ENCODE measurements around the gene SAMD4B.

SAMD4B gene

GRCh38 chr19:39397360-39398296 is 55.4 kb downstream of the SAMD4B start:
- no peak for DNase-seq (ENCODE audit: low read depth)

DNA sequence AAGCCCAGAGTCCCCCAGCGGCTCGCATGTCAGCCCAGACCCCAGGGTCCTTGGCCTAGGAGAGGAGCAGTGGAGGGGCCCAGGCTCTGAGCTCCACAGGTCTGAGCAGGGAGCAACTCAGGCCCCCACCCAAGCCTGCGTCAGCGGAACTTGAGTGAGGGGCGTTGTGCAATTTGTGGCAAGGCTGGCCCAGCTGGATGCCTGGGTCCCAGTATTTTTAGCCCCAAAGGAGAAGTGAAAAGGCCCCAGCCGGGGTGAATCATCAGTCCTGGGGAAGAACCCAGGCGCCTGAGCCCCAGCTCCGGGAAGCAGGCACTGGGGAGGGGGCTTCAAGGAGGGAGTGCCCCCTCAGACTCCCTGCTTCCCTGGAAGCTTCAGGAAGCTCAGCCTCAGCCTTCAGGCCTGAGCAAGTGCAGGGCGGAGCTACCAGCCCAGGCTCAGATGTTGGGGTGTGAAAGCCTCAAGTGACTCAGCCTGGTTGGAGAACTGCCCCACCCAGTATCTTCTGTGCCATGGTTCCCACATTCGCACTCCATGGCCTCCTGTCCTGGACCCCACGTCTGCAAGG is 56.2 kb downstream of the SAMD4B start:
- no peak for DNase-seq (ENCODE audit: low read depth)

- no peak for DNase-seq (ENCODE audit: low read depth)
Measured at GRCh38 chr19:39399668-39400050, 57.4 kb downstream of the SAMD4B start.

- no peak for DNase-seq (ENCODE audit: low read depth)
Measured at GRCh38 chr19:39400061-39400460, 57.8 kb downstream of the SAMD4B start.

DNA sequence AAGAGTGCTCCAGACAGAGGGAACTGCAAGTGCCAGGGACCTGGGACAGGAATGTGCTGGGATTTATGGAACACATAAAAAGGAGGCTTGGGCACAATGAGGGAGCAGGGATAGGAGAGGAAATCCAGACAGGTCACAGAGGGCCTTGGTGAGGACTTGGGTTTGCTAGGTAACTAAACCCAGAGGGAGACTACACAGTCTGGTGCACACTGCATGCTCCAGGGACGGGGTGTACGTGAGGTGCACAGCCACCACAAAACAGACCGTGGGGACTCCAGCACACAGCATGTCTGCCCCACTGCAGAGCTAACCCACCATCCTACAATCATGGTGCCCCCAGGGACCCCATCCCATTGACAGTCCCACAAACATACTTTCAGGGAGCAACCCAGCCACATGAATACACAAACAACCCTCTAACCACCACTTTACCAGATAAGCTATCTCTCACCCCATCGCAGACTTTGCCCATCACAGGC is 58.9 kb downstream of the SAMD4B start:
- DNase-seq (ENCODE audit: low read depth), result no peak

GRCh38 chr19:39401549-39402345 is 59.5 kb downstream of the SAMD4B start:
- DNase-seq (ENCODE audit: low read depth), result no peak

- no peak for DNase-seq (ENCODE audit: low read depth)
Measured at GRCh38 chr19:39402346-39403300, 60.4 kb downstream of the SAMD4B start.

GRCh38 chr19:39403331-39404312 is 61.4 kb downstream of the SAMD4B start:
- DNase-seq (ENCODE audit: low read depth), result peak; percentile 98

DNA sequence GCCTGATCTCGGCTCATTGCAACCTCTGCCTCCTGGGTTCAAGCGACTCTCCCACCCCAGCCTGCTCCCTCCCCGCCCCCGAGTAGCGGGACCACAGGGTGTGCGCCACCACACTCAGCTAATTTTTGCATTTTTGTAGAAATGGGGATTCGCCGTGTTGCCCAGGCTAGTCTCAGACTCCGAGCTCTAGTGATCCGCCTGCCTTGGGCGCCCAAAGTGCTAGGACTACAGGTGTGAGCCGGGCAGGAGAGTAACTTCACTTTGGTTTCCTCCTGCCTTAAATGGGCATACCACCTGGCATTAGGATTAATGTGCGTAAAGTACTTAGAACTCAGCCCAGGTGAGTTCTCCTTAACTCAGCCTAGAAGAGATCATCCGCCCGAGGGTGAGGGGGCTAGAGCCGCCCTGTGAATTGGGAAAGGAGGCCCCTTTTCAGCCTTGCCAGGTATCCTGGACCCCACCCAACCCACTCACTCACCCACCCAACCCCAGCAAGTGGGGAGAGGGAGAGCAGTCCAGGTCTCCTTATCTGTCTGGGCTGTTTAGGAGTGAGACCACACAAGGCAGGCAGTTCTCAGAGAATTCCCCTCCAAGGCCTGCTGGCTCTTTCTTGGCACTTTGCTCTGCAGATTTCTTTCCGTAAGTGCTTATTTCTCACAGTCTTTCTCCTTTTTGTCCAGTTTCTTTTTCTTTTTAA is 63.2 kb downstream of the SAMD4B start:
- DNase-seq (ENCODE audit: low read depth), result no peak

DNA sequence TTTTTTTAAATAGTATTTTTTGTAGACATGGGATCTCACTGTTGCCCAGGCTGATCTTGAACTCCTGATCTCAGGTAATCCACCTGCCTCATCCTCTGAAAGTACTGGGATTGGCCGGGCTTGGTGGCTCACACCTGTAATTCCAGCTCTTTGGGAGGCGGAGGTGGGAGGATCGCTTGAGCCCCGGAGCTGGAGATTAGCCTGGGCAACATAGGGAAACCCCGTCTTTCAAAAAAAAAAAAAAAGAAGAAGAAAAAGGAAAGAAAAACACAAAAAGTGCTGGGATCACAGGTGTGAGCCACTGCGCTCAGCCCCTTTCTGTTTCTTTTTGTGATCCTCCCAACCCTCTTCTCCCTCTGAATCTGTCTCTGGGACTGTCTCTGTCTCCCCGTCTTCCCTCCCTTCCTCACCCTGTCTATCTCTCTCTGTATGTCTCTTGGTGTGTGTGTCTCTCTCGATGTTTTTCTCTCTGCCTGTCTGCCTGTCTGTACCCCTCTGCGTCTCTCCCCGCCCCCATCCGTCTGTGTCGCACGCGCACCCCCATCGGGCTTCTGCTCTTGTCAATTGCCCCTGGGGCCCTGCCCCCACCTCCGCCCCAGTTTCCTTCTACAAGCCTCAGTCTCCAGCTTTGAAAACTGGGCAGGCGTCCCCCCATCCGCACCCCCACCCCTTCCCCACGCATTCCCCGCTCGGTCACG is 63.9 kb downstream of the SAMD4B start:
- no peak for DNase-seq (ENCODE audit: low read depth)

GRCh38 chr19:39406656-39407409 is 64.6 kb downstream of the SAMD4B start, which contains the start of gene ZFP36:
ZFP36 (plus strand) TSS chr19:39406847; CDS start chr19:39406905, 58 bp downstream.
- DNase-seq (ENCODE audit: low read depth), result no peak

DNA sequence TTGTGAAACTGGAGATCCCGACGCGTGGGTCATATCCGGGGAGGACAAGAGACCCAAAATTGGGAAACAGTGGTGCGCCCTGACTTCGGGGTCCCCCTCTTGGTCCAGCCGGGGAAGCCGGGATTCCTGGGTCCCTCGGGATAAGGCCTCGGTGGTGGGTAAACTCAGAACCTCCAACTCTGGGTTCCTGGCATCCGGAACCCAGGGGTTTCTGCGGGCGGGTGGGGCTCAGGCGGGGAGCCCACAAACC is 65.1 kb downstream of the SAMD4B start:
- no peak for DNase-seq (ENCODE audit: low read depth)

DNA sequence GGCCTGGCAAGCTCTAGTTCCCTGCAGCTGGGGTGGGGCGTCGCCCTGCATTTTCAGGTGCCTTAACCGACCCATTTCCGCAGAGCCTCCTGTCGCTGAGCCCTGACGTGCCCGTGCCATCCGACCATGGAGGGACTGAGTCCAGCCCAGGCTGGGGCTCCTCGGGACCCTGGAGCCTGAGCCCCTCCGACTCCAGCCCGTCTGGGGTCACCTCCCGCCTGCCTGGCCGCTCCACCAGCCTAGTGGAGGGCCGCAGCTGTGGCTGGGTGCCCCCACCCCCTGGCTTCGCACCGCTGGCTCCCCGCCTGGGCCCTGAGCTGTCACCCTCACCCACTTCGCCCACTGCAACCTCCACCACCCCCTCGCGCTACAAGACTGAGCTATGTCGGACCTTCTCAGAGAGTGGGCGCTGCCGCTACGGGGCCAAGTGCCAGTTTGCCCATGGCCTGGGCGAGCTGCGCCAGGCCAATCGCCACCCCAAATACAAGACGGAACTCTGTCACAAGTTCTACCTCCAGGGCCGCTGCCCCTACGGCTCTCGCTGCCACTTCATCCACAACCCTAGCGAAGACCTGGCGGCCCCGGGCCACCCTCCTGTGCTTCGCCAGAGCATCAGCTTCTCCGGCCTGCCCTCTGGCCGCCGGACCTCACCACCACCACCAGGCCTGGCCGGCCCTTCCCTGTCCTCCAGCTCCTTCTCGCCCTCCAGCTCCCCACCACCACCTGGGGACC is 65.6 kb downstream of the SAMD4B start:
- DNase-seq (ENCODE audit: low read depth), result no peak

GRCh38 chr19:39408392-39409207 is 66.4 kb downstream of the SAMD4B start:
- no peak for DNase-seq (ENCODE audit: low read depth)

DNA sequence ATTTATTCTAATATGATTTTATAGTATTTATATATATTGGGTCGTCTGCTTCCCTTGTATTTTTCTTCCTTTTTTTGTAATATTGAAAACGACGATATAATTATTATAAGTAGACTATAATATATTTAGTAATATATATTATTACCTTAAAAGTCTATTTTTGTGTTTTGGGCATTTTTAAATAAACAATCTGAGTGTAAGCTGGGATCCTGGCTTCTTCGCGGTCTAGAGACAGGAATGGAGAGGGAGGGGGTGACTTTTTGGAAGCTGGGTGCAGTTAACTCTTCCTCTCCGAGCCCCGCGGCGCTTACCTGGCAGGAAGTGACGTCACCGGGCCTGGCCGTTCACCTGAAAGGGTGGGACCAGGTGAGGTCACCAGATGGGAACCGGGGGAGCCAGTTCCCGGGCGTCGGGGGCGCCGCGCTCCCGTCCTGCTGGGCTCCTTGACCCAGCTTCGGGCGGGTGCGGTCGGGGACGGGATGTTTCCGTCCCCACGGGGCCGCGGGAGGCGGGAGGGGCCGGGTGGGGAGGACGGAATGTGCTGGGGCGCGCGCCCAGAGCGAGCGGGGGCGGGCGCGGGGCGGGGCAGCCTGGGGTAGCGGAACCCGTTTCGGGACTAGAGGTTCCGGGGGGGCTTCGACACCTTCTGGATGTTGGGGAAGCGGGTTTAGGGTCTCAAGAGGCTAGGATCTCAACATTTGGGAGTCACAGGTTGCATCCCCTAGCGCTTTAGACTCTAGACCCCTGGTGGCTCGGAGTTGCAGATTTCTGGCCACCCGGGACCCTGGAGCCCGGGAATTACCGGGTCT is 67.2 kb downstream of the SAMD4B start:
- DNase-seq (ENCODE audit: low read depth), result no peak
